A549 (cell line): ENCODE measurements around the gene DLGAP1. TPM values are rescaled to one million over a fixed set of nuclear protein-coding genes. Genes with fewer than 3 reads are reported as not detected.

Experiments
- ATAC-seq, 2 experiments: fragments of 200-7000 bp in 1 of 2; fragments of >200 bp in 1 of 2; cut with Nextera tagmentation in 1 of 2; cut with Tn5 transposase in 1 of 2; 3 replicates each; pipeline versions ENCODE4 v1.8.0 to v1.9.1; 2018 to 2020; ENCODE audit warnings: mild to moderate bottlenecking in 1 of 2, moderate library complexity in 1 of 2
- CTCF ChIA-PET: fragments of 300-600 bp; sonication (Branson Sonifier 250); formaldehyde crosslinking; extraction: SDS; loops from one replicate; lab custom pipeline; 2021; ENCODE audit warnings: antibody characterized with exemption, inconsistent platforms; lab: Yijun Ruan, JAX
- POLR2A ChIA-PET: fragments of 350-600 bp; formaldehyde crosslinking; extraction: SDS; loops from one replicate; lab custom pipeline; 2021; ENCODE audit warnings: antibody characterized with exemption, inconsistent platforms; lab: Yijun Ruan, JAX
- DNase-seq, 2 experiments: peaks; one replicate each; pipeline versions ENCODE4 v3.0.0 to v3.0.0-alpha.2; 2011 to 2016; ENCODE audit warnings: low read depth in 1 of 2, low spot score in 1 of 2
- FAIRE-seq: peaks from 2 replicates; lab custom pipeline; 2011; peaks lifted over from hg19 to GRCh38; lab: Jason Lieb, UNC
- H3K27ac ChIP-seq, 2 experiments: fragments of >200 bp; sonication (Bioruptor Twin); formaldehyde crosslinking; 3 replicates each; pipeline ENCODE4 v1.5.1; 2016 to 2017
- H3K4me1 ChIP-seq: fragments of >200 bp; sonication (Bioruptor Twin); formaldehyde crosslinking; 3 replicates; pipeline ENCODE4 v1.6.1; 2016
- H3K4me2 ChIP-seq: fragments of >200 bp; sonication (Bioruptor Twin); formaldehyde crosslinking; 3 replicates; pipeline ENCODE4 v1.6.1; 2016
- H3K4me3 ChIP-seq: fragments of >200 bp; sonication (Bioruptor Twin); formaldehyde crosslinking; 3 replicates; pipeline ENCODE4 v1.5.1; 2016
- H3K9me3 ChIP-seq: fragments of >200 bp; sonication (Bioruptor Twin); formaldehyde crosslinking; 3 replicates; pipeline ENCODE4 v1.6.1; 2016
- CBX2 ChIP-seq: fragments of 200-600 bp; sonication (generic); IDR thresholded peaks from 2 replicates; pipeline ENCODE4 v1.6.1; 2016; ENCODE audit warnings: low read depth, mild to moderate bottlenecking, borderline replicate concordance
- EHF ChIP-seq: fragments of 250-450 bp; sonication (Bioruptor Pico); IDR thresholded peaks from 2 replicates; pipeline ENCODE4 v1.5.0; 2020; ENCODE audit warnings: mild to moderate bottlenecking
- EHMT2 ChIP-seq: fragments of 200-600 bp; sonication (generic); IDR thresholded peaks from 2 replicates; pipeline ENCODE4 v1.6.1; 2016; ENCODE audit warnings: antibody characterized with exemption, low read depth, mild to moderate bottlenecking, moderate library complexity
- GATA3 ChIP-seq: IDR thresholded peaks from 2 replicates; pipeline ENCODE4 v1.6.1; 2012; ENCODE audit warnings: borderline replicate concordance
- HDAC2 ChIP-seq: fragments of 200-600 bp; sonication (generic); IDR thresholded peaks from 2 replicates; pipeline ENCODE4 v1.6.1; 2016
- HOXB5 ChIP-seq: fragments of 250-450 bp; sonication (Bioruptor Pico); IDR thresholded peaks from 2 replicates; pipeline ENCODE4 v1.5.0; 2020; ENCODE audit warnings: mild to moderate bottlenecking, moderate library complexity
- JUN ChIP-seq, 2 experiments: fragments of >200 bp; sonication (Bioruptor Twin); formaldehyde crosslinking; IDR thresholded peaks; 2 replicates in 1 of 2; 3 replicates in 1 of 2; pipeline ENCODE4 v1.6.1; 2016 to 2017
- KDM1A ChIP-seq: fragments of 200-600 bp; sonication (generic); IDR thresholded peaks from 2 replicates; pipeline ENCODE4 v1.6.1; 2016; ENCODE audit warnings: low read depth, mild to moderate bottlenecking
- MAZ ChIP-seq: fragments of 150-350 bp; IDR thresholded peaks from 2 replicates; pipeline ENCODE4 v1.6.1; 2014; ENCODE audit warnings: antibody characterized with exemption, low read depth, low read length, borderline replicate concordance
- NPAS2 ChIP-seq: fragments of 250-450 bp; sonication (Bioruptor Pico); IDR thresholded peaks from 2 replicates; pipeline ENCODE4 v1.8.0; 2022; ENCODE audit warnings: mild to moderate bottlenecking, moderate library complexity, borderline replicate concordance
- RAD21 ChIP-seq, 2 experiments: fragments of >200 bp in 1 of 2; sonication (Bioruptor Twin) in 1 of 2; formaldehyde crosslinking in 1 of 2; IDR thresholded peaks in 1 of 2; conservative IDR thresholded peaks in 1 of 2; 2 replicates in 1 of 2; 3 replicates in 1 of 2; pipeline ENCODE4 v1.6.1; 2012 to 2018; ENCODE audit warnings: inconsistent platforms in 1 of 2
- RNF2 ChIP-seq: fragments of 200-600 bp; sonication (generic); IDR thresholded peaks from 2 replicates; pipeline ENCODE4 v1.6.1; 2016; ENCODE audit warnings: low read depth, mild to moderate bottlenecking, antibody characterized with exemption, moderate library complexity, borderline replicate concordance
- SMC3 ChIP-seq: fragments of >200 bp; sonication (Bioruptor Twin); formaldehyde crosslinking; IDR thresholded peaks from 3 replicates; pipeline ENCODE4 v1.6.1; 2018; ENCODE audit warnings: inconsistent platforms
- SREBF2 ChIP-seq: fragments of 450-650 bp; IDR thresholded peaks from 2 replicates; pipeline ENCODE4 v1.6.1; 2014; ENCODE audit warnings: mild to moderate bottlenecking, moderate library complexity
- TFCP2L1 ChIP-seq: fragments of 250-450 bp; sonication (Bioruptor Pico); IDR thresholded peaks from 2 replicates; pipeline ENCODE4 v1.5.0; 2021; ENCODE audit warnings: mild to moderate bottlenecking
- TP53 ChIP-seq: fragments of 250-450 bp; sonication (Bioruptor Pico); IDR thresholded peaks from 2 replicates; pipeline ENCODE4 v1.5.0; 2021; ENCODE audit warnings: mild to moderate bottlenecking, moderate library complexity
- ZC3H11A ChIP-seq: fragments of 450-650 bp; IDR thresholded peaks from 2 replicates; pipeline ENCODE4 v1.6.1; 2014; ENCODE audit warnings: antibody characterized with exemption, mild to moderate bottlenecking
- ZFP36 ChIP-seq: fragments of 450-650 bp; IDR thresholded peaks from 2 replicates; pipeline ENCODE4 v1.6.1; 2014; ENCODE audit warnings: borderline replicate concordance; ENCODE audit not compliant: partially characterized antibody
- WGBS: methylation state at CpG from one replicate; pipeline ENCODE4 v1.1.6; 2017; ENCODE audit errors: missing lambda C conversion rate; 5-methylcytosine and 5-hydroxymethylcytosine counted together
- polyA plus RNA-seq, 4 experiments: library from polyadenylated mRNA; depleted of rRNA in 3 of 4; stranded (reverse); fragments of >200 nt; fragmentation: RNase III in 1 of 4; extraction: RNeasy Plus Mini Kit Qiagen cat#74134 plus additional on column Dnase treatment in 1 of 4; gene quantifications; 2 replicates in 3 of 4; 3 replicates in 1 of 4; pipeline ENCODE4 v1.2.3, GENCODE V29; 2011 to 2017
- TF ChIP-seq, protein P1 (sequence below): fragments of 250-450 bp; sonication (Bioruptor Pico); IDR thresholded peaks from 2 replicates; pipeline ENCODE4 v1.5.0; 2020; ENCODE audit warnings: low read depth, mild to moderate bottlenecking, moderate library complexity
- TF ChIP-seq, protein P2 (sequence below): fragments of 200-600 bp; sonication (generic); IDR thresholded peaks from 2 replicates; pipeline ENCODE4 v1.6.1; 2016; ENCODE audit warnings: antibody characterized with exemption, mild to moderate bottlenecking, moderate library complexity
- TF ChIP-seq, protein P3 (sequence below): IDR thresholded peaks from 2 replicates; pipeline ENCODE4 v1.6.1; 2012
- TF ChIP-seq, protein P4 (sequence below): fragments of 450-650 bp; IDR thresholded peaks from 2 replicates; pipeline ENCODE4 v1.6.1; 2014; ENCODE audit warnings: antibody characterized with exemption
- TF ChIP-seq, protein P5 (sequence below): IDR thresholded peaks from 2 replicates; pipeline ENCODE4 v1.6.1; 2012; ENCODE audit warnings: low read depth, borderline replicate concordance
- TF ChIP-seq, protein P6 (sequence below): IDR thresholded peaks from 2 replicates; pipeline ENCODE4 v1.6.1; 2012

DLGAP1 gene
- polyA plus RNA-seq, 2 of the 4 experiments (the other 2 are of a cell fraction) = 0.04 to 0.12 TPM

DNA sequence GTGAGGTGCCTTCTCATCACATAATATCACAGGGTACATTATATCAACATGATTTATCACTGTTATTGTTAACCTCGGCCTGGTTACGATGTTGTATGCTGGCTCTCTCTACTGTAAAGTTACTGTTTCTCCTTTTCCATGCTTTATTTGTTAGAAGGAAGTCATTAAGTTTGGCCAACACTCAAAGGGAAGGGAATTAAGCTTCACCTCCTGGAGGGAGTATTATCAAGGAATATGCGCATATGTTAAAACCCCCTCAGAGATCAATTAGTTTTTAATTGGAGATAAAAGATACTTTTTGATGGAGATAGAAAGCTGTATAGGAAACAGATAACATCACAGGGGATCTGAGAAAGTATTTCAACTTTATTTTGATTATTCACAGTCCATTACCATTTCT lies 221.6 kb downstream of the DLGAP1 start:
- no peaks in the 10 kb centered on the region for H3K9me3 ChIP-seq
- no peaks in the 10 kb centered on the region for H3K4me1 ChIP-seq
- ChIA-PET CTCF (no interaction called here), POLR2A (no interaction called here)
- 33% methylated on average over 3 of the region's 3 CpGs for WGBS
- no peak for FAIRE-seq
- H3K27ac ChIP-seq = no peak overlapping the region
- DNase-seq = no peak
- H3K4me2 ChIP-seq = no peak overlapping the region
- no peak overlapping the region for H3K4me3 ChIP-seq
- no peak for TF ChIP-seq ZFP36
- ATAC-seq = no peak

DNA sequence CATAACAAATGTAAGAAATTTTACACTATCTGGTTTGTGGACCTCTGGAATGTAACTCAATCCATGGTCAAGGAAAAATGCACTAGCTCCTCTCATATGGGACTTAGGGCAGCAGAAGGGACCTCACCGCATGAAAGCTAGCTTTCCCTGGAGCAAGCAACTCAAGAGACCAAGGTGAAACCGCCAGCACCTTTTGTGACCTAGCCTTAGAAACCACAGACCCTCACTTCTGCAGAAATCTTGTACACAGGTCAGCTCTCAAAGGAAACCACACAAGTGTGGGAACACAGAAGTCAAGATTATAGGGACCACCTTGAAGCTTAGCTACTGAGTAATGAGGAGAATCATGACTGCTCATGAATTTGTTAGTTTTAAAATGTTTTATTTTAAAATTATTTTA lies 222.5 kb downstream of the DLGAP1 start:
- TF ChIP-seq, protein P1, sequence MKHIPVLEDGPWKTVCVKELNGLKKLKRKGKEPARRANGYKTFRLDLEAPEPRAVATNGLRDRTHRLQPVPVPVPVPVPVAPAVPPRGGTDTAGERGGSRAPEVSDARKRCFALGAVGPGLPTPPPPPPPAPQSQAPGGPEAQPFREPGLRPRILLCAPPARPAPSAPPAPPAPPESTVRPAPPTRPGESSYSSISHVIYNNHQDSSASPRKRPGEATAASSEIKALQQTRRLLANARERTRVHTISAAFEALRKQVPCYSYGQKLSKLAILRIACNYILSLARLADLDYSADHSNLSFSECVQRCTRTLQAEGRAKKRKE = no peak
- TF ChIP-seq RNF2 (no peak), JUN (IDR thresholded peaks at IDR 0.05) (no peak), TFCP2L1 (CRISPR knock-in tag) (no peak)
- TF ChIP-seq, all 56 proteins: peak for 0
- H3K9me3 ChIP-seq = no peaks in the 10 kb centered on the region
- no peak overlapping the region for H3K4me3 ChIP-seq
- 39% methylated on average over 2 of the region's 2 CpGs for WGBS
- ChIA-PET CTCF (no interaction called here), POLR2A (no interaction called here)
- H3K4me2 ChIP-seq = no peak overlapping the region
- ATAC-seq = no peak
- H3K4me1 ChIP-seq = no peaks in the 10 kb centered on the region
- H3K27ac ChIP-seq = no peak overlapping the region
- no peak for DNase-seq
- FAIRE-seq = no peak

DNA sequence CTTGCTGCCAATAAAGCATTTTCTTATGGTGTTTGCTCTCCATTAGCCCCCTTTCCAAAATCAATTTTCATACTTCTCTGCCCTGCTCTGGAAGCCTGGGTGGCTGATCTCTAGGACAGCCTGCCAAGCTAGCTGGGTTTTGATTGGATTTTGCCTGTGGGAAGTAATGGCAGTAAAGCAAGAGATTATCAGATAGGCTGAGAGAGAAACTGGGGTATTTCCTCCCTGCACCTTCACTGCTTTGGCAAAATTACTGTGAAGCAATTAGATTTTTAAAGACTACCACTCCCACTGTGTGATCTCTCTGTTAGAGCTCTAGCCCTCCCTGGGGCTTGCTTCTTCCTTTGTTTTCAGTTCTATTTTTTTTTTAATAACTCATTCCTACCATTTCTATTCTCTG lies 223.8 kb downstream of the DLGAP1 start:
- no peak for ATAC-seq
- no peak overlapping the region for H3K4me3 ChIP-seq

DNA sequence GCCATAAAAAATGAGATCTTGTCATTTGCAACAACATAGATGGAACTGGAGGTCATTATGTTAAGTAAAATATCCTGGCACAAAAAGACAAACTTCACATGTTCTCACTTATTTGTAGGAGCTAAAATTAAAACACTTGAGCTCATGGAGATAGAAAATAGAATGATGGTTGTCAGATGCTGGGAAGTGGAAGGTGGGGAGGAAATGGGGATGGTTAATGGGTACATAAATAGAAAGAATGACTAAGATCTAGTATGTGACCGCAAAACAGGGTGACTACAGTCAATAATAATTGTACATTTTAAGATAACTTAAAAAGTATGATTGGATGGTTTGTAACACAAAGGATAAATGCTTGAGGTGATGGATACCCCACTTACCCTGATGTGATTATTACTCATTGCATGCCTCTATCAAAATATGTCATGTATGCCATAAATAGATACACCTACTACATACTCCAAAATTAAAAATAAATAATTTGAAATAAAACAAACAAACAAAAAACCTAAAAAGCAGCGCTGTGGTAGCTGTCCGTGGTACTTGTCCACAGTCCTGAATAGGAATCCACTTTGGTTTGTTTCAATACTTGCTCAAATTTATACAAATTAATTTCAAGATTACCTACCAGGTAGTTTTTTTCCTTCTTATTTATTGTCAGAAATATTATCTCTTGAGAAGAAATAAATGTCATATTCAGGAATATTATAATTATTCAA lies 224.5 kb downstream of the DLGAP1 start:
- CTCF ChIA-PET = no interaction called here
- Histone ChIP-seq H3K9me3 (no peaks in the 10 kb centered on the region), H3K27ac (no peak overlapping the region), H3K4me2 (no peak overlapping the region), H3K4me1 (no peaks in the 10 kb centered on the region), H3K4me3 (no peak overlapping the region)
- POLR2A ChIA-PET = no interaction called here
- ATAC-seq (no peak), FAIRE-seq (no peak), DNase-seq (no peak)
- TF ChIP-seq JUN (IDR thresholded peaks at IDR 0.05) (no peak), CBX2 (no peak), EHMT2 (no peak)
- TF ChIP-seq, protein P2, sequence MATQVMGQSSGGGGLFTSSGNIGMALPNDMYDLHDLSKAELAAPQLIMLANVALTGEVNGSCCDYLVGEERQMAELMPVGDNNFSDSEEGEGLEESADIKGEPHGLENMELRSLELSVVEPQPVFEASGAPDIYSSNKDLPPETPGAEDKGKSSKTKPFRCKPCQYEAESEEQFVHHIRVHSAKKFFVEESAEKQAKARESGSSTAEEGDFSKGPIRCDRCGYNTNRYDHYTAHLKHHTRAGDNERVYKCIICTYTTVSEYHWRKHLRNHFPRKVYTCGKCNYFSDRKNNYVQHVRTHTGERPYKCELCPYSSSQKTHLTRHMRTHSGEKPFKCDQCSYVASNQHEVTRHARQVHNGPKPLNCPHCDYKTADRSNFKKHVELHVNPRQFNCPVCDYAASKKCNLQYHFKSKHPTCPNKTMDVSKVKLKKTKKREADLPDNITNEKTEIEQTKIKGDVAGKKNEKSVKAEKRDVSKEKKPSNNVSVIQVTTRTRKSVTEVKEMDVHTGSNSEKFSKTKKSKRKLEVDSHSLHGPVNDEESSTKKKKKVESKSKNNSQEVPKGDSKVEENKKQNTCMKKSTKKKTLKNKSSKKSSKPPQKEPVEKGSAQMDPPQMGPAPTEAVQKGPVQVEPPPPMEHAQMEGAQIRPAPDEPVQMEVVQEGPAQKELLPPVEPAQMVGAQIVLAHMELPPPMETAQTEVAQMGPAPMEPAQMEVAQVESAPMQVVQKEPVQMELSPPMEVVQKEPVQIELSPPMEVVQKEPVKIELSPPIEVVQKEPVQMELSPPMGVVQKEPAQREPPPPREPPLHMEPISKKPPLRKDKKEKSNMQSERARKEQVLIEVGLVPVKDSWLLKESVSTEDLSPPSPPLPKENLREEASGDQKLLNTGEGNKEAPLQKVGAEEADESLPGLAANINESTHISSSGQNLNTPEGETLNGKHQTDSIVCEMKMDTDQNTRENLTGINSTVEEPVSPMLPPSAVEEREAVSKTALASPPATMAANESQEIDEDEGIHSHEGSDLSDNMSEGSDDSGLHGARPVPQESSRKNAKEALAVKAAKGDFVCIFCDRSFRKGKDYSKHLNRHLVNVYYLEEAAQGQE = peak; percentile 51; the same call in 1 of the 2 replicates
- 5% methylated on average over 3 of the region's 3 CpGs for WGBS

More for the DNA sequence above, 223.8 kb downstream of the DLGAP1 start:
- FAIRE-seq = no peak
- ChIA-PET POLR2A (no interaction called here), CTCF (no interaction called here)
- TF ChIP-seq HOXB5 (no peak), RAD21 (conservative IDR thresholded peaks at IDR 0.05 in 1 of 2, IDR thresholded peaks at IDR 0.05 in 1 of 2) (no peak), SREBF2 (no peak), SMC3 (no peak), ZC3H11A (no peak), GATA3 (no peak), EHF (CRISPR knock-in tag) (no peak), KDM1A (no peak), HDAC2 (no peak), TP53 (no peak), TFCP2L1 (CRISPR knock-in tag) (no peak), MAZ (no peak), NPAS2 (no peak)
- TF ChIP-seq, protein P3, sequence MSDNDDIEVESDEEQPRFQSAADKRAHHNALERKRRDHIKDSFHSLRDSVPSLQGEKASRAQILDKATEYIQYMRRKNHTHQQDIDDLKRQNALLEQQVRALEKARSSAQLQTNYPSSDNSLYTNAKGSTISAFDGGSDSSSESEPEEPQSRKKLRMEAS = no peak
- TF ChIP-seq, protein P4, sequence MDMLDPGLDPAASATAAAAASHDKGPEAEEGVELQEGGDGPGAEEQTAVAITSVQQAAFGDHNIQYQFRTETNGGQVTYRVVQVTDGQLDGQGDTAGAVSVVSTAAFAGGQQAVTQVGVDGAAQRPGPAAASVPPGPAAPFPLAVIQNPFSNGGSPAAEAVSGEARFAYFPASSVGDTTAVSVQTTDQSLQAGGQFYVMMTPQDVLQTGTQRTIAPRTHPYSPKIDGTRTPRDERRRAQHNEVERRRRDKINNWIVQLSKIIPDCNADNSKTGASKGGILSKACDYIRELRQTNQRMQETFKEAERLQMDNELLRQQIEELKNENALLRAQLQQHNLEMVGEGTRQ = no peak
- TF ChIP-seq, protein P5, sequence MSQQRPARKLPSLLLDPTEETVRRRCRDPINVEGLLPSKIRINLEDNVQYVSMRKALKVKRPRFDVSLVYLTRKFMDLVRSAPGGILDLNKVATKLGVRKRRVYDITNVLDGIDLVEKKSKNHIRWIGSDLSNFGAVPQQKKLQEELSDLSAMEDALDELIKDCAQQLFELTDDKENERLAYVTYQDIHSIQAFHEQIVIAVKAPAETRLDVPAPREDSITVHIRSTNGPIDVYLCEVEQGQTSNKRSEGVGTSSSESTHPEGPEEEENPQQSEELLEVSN = no peak
- TF ChIP-seq, protein P6, sequence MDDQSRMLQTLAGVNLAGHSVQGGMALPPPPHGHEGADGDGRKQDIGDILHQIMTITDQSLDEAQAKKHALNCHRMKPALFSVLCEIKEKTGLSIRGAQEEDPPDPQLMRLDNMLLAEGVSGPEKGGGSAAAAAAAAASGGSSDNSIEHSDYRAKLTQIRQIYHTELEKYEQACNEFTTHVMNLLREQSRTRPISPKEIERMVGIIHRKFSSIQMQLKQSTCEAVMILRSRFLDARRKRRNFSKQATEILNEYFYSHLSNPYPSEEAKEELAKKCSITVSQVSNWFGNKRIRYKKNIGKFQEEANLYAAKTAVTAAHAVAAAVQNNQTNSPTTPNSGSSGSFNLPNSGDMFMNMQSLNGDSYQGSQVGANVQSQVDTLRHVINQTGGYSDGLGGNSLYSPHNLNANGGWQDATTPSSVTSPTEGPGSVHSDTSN = no peak
- H3K4me2 ChIP-seq = no peak overlapping the region
- H3K9me3 ChIP-seq = no peaks in the 10 kb centered on the region
- no peak for DNase-seq
- no peak overlapping the region for H3K27ac ChIP-seq
- H3K4me1 ChIP-seq = no peaks in the 10 kb centered on the region
